Ishikawa (cell line): Measurements from ENCODE around the gene BRCC3.

Experiments
- CEBPB ChIP-seq: IDR thresholded peaks from 2 replicates; pipeline ENCODE4 v1.6.1; 2012
- CREB1 ChIP-seq: IDR thresholded peaks from 2 replicates; pipeline ENCODE4 v1.6.1; 2012; ENCODE audit warnings: low read depth
- MAX ChIP-seq: IDR thresholded peaks from 2 replicates; pipeline ENCODE4 v1.6.1; 2012
- REST ChIP-seq: IDR thresholded peaks from 2 replicates; pipeline ENCODE4 v1.6.1; 2012; ENCODE audit warnings: low read depth, mild to moderate bottlenecking
- TAF1 ChIP-seq: IDR thresholded peaks from 2 replicates; pipeline ENCODE4 v1.6.1; 2012; ENCODE audit warnings: low read depth, mild to moderate bottlenecking
- YY1 ChIP-seq: IDR thresholded peaks from 2 replicates; pipeline ENCODE4 v1.6.1; 2012; ENCODE audit warnings: low read depth

DNA sequence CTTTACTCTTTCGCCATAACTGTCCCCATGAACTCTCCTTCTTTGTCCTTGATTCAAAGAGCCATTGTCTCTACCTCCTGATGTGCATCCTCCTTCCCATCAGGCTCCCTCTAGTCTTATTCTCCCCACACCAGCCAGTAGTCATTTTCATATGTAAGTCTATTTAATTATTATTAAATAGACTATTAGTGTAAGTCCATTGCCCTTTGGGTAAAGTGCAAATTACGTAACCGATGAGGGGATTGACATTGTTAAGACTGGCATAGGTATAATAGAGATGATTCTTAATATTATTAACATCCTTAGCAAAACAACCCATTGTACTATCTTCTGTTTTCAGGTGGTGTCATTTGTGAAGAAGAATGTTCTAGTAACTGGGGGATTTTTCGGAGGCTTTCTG lies 17.1 kb upstream of the BRCC3 start:
- TF ChIP-seq MAX (no peak), YY1 (no peak), CEBPB (no peak), TAF1 (no peak), REST (no peak), CREB1 (no peak)
